Measurements from ENCODE around the gene MYBPC3. TPM values are rescaled to one million over a fixed set of nuclear protein-coding genes. Genes with fewer than 3 reads are reported as not detected.

MYBPC3 gene
- total RNA-seq, 1 donor from 2014 or later: not detected

DNA sequence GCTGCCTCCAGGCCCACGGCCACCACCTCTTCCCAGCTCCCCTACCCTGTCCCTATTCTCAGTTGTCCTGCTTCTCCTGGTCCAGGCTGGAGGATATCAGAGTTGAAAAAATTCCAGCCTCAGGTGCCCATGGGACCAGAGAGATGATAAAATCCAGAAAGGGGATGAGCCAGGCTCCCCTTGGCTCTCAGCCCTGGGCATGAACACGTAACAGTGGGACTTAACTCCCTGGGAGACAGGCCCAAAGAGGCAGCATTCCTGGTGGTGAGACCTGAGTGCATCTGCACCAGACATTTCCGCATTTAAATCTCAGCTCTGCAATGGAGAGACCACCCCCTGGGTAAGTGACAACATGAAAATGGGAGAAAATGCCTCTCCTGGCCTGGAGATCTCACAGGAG lies 45.5 kb upstream of the MYBPC3 start:
- no peaks in the 10 kb centered on the region for H3K36me3 ChIP-seq
- peaks cover 34% of the 10 kb centered on the region for H3K4me1 ChIP-seq
- H3K27me3 ChIP-seq: no peaks in the 10 kb centered on the region
- no peaks in the 10 kb centered on the region for H3K9me3 ChIP-seq
- intact Hi-C loops (cut with DNase I): loop anchor here (2.0 kb wide), 1 partner anchor 75 kb away; no protein-coding TSS in a partner anchor
- TF ChIP-seq POLR2AphosphoS5 (IDR thresholded peaks at IDR 0.05; ENCODE audit: insufficient read depth in 1 of 2, low read depth in 1 of 2) (no peak), CTCF (IDR thresholded peaks at IDR 0.05) (no peak), POLR2A (IDR thresholded peaks at IDR 0.05) (no peak)
- DNase-seq (ENCODE audit: extremely low spot score in 2 of 2): no peak
- no peak overlapping the region for H3K27ac ChIP-seq
- H3K4me3 ChIP-seq: no peak overlapping the region

DNA sequence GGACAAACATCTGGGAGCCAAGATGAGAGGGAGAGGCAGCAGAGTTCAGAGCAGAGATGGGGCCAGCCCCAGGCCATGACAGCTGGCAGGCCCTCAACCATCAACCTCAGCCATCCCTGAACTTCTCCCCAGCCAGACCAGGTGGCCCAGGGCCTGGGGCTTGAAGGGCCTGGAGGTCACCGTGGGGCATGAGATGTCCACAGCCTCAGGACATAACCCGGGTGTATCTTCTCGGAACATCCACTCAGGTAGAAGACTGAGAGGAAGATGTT lies 43.5 kb upstream of the MYBPC3 start:
- no peak for TF ChIP-seq POLR2A (IDR thresholded peaks at IDR 0.05)
- no peak for TF ChIP-seq CTCF (IDR thresholded peaks at IDR 0.05)
- TF ChIP-seq POLR2AphosphoS5 (IDR thresholded peaks at IDR 0.05; ENCODE audit: insufficient read depth in 1 of 2, low read depth in 1 of 2): no peak
- H3K4me1 ChIP-seq: peaks cover 33% of the 10 kb centered on the region
- no peak overlapping the region for H3K4me3 ChIP-seq
- no peaks in the 10 kb centered on the region for H3K9me3 ChIP-seq
- no peaks in the 10 kb centered on the region for H3K36me3 ChIP-seq
- H3K27ac ChIP-seq: peak overlapping the region; percentile 83
- intact Hi-C loops (cut with DNase I): no loop called here
- DNase-seq (ENCODE audit: extremely low spot score in 2 of 2): no peak
- no peaks in the 10 kb centered on the region for H3K27me3 ChIP-seq

DNA sequence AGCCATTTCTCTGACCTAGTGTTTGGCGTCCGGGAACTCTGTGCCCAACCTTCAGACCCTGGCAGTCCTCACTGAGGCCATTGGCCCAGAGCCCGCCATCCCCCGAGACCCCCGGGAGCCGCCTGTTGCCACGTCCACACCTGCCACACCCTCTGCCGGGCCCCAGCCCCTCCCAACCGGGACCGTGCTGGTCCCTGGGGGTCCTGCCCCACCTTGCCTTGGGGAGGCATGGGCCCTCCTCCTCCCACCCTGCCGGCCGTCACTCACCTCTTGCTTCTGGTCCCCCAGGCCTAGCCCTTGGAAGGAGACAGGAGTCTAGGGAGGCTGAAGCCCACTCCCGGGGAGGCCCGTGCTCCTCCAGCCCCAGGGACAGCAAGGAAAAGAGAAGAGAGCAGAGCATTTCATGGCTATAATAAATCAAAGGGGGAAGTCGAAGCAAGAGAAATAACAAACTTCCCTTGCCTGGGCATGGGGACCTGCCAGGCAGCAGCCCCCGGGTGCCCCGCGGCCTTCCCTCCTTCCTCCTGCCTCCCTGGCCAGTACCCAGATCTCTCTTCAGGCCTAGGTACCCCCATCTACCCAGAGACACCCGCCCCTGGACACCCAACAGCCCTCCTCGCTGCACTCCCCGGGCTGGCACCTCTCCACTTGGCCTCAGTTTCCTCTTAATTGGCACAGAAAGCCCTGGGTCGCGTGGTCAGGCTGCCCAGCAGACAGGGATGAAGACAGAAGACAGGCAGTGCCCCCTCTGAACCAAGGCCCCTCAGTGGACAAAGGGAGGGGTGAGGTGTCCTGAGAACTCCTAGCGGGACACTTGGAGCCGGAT lies 42.9 kb upstream of the MYBPC3 start:
- H3K27me3 ChIP-seq: no peaks in the 10 kb centered on the region
- DNase-seq (ENCODE audit: extremely low spot score in 2 of 2): no peak
- no peaks in the 10 kb centered on the region for H3K36me3 ChIP-seq
- TF ChIP-seq POLR2A (IDR thresholded peaks at IDR 0.05) (no peak), POLR2AphosphoS5 (IDR thresholded peaks at IDR 0.05; ENCODE audit: insufficient read depth in 1 of 2, low read depth in 1 of 2) (peak in 1 of 2 donors; percentile 0)
- no peaks in the 10 kb centered on the region for H3K9me3 ChIP-seq
- H3K4me3 ChIP-seq: no peak overlapping the region
- H3K4me1 ChIP-seq: peaks cover 27% of the 10 kb centered on the region
- peak overlapping the region; percentile 83 for H3K27ac ChIP-seq
- intact Hi-C loops (cut with DNase I): no loop called here

GRCh38 chr11:47394322-47395222 lies 42.1 kb upstream of the MYBPC3 start:
- TF ChIP-seq POLR2A (IDR thresholded peaks at IDR 0.05): no peak
- TF ChIP-seq POLR2AphosphoS5 (IDR thresholded peaks at IDR 0.05; ENCODE audit: insufficient read depth in 1 of 2, low read depth in 1 of 2): peak in 1 of 2 donors; percentile 33
- TF ChIP-seq CTCF (IDR thresholded peaks at IDR 0.05): no peak
- no peak for DNase-seq (ENCODE audit: extremely low spot score in 2 of 2)
- H3K4me3 ChIP-seq: no peak overlapping the region
- intact Hi-C loops (cut with DNase I): no loop called here
- peaks cover 22% of the 10 kb centered on the region for H3K4me1 ChIP-seq
- peak overlapping the region; percentile 83 for H3K27ac ChIP-seq
- no peaks in the 10 kb centered on the region for H3K36me3 ChIP-seq
- H3K9me3 ChIP-seq: no peaks in the 10 kb centered on the region
- H3K27me3 ChIP-seq: no peaks in the 10 kb centered on the region

DNA sequence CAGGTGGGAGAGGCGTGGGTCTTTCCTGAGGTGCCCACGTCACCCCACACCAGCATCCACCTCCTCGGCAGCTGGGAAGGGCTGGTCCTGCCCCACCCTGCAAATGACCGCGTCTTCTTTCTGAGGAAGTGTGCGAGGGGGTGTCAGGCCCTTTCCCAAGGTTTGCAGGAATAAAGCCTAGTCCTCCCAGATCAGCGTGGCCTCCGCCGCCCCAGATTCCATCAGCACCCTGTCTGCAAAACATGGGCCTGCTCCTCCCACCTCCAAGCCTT lies 41.5 kb upstream of the MYBPC3 start:
- TF ChIP-seq CTCF (IDR thresholded peaks at IDR 0.05): no peak
- TF ChIP-seq POLR2AphosphoS5 (IDR thresholded peaks at IDR 0.05; ENCODE audit: insufficient read depth in 1 of 2, low read depth in 1 of 2): no peak
- TF ChIP-seq POLR2A (IDR thresholded peaks at IDR 0.05): no peak
- Histone ChIP-seq H3K9me3 (no peaks in the 10 kb centered on the region), H3K4me1 (peaks cover 22% of the 10 kb centered on the region), H3K27me3 (no peaks in the 10 kb centered on the region), H3K27ac (peak overlapping the region; percentile 83), H3K36me3 (no peaks in the 10 kb centered on the region), H3K4me3 (no peak overlapping the region)
- DNase-seq (ENCODE audit: extremely low spot score in 2 of 2): no peak
- intact Hi-C loops (cut with DNase I): no loop called here

All from vagina (tissue), 2 donors.